IPS DF 6.9 (cell line): Measurements from ENCODE around the gene UBC.
A peak's percentile ranks its signal among the peaks of the same experiment; 100 is the strongest.
"Not testable (repeated sequence)": the region's sequence is repeated elsewhere in the genome, so short reads cannot be mapped to it uniquely, and the experiment has no call there.

Experiments used
- DNase-seq: peaks from one replicate; pipeline ENCODE4 v3.0.0-alpha.2; 2013; ENCODE audit warnings: low read depth, low spot score
- H3K27ac ChIP-seq: one replicate; pipeline ENCODE4 v1.5.1; 2013; ENCODE audit warnings: low read length, control low read depth
- H3K27me3 ChIP-seq: 2 replicates; pipeline ENCODE4 v1.6.1; 2013; ENCODE audit warnings: mild to moderate bottlenecking, low read length; ENCODE audit not compliant: control insufficient read depth, insufficient read depth
- H3K36me3 ChIP-seq: 2 replicates; pipeline ENCODE4 v1.6.1; 2013; ENCODE audit warnings: low read length; ENCODE audit not compliant: control insufficient read depth, insufficient read depth
- H3K4me1 ChIP-seq: 2 replicates; pipeline ENCODE4 v1.6.1; 2013; ENCODE audit warnings: low read length; ENCODE audit not compliant: control insufficient read depth, insufficient read depth
- H3K4me3 ChIP-seq: 2 replicates; pipeline ENCODE4 v1.5.1; 2013; ENCODE audit warnings: mild to moderate bottlenecking, low read length
- H3K9me3 ChIP-seq: 2 replicates; pipeline ENCODE4 v1.6.1; 2013; ENCODE audit warnings: low read length, inconsistent platforms; ENCODE audit not compliant: control insufficient read depth, insufficient read depth
- WGBS: extraction: QIAGEN DNeasy Blood & Tissue Kit; methylation state at CpG from one replicate; pipeline ENCODE4 v1.1.7; 2013; ENCODE audit warnings: mixed read lengths, missing lambda C conversion rate; ENCODE audit not compliant: insufficient read length, insufficient coverage; 5-methylcytosine and 5-hydroxymethylcytosine counted together

Gene UBC

DNA sequence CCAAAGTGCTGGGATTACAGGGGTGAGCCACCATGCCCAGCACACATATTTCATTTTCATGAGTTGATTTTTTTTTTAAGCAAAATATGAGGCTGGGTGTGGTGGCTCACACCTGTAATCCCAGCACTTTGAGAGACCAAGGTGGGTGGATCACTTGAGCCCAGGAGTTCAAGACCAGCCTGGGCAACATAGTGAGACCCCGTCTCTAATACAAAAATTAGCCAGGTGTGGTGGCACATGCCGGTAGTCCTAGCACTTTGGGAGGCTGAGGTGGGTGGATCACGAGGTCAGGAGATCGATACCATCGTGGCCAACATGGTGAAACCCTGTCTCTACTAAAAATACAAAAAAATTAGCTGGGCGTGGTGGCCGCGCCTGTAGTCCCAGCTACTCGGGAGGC, 17.1 kb upstream of the UBC start:
- H3K4me1 ChIP-seq, H3K27me3 ChIP-seq, H3K9me3 ChIP-seq, H3K36me3 ChIP-seq, H3K4me3 ChIP-seq, H3K27ac ChIP-seq, DNase-seq: not testable (repeated sequence)
- no CpG with 5 or more reads among the region's 9 CpGs for WGBS

DNA sequence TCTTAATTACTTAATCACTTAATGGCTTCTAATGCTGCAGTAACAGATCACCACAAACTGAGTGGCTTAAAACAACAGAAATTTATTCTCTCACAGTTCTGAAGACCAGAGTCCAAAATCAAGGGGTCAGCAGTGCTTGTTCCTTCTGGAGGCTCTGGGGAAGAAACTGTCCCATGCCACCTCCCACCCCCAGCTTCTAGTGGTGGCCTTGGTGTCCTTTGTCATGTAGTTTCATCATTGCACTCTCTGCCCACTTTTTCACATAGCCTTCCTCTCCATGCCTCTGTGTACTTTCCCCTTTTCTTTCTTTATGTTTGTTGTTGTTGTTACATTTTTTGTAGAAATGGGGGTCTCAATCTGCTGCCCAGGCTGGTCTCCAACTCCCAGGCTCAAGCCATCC, 16.1 kb upstream of the UBC start:
- Histone ChIP-seq H3K36me3 (no peaks in the 10 kb centered on the region), H3K4me3 (no peak overlapping the region), H3K4me1 (peaks cover 3% of the 10 kb centered on the region; the same call in 1 of the 2 replicates), H3K9me3 (no peaks in the 10 kb centered on the region), H3K27ac (no peak overlapping the region), H3K27me3 (no peaks in the 10 kb centered on the region)
- DNase-seq: no peak

DNA sequence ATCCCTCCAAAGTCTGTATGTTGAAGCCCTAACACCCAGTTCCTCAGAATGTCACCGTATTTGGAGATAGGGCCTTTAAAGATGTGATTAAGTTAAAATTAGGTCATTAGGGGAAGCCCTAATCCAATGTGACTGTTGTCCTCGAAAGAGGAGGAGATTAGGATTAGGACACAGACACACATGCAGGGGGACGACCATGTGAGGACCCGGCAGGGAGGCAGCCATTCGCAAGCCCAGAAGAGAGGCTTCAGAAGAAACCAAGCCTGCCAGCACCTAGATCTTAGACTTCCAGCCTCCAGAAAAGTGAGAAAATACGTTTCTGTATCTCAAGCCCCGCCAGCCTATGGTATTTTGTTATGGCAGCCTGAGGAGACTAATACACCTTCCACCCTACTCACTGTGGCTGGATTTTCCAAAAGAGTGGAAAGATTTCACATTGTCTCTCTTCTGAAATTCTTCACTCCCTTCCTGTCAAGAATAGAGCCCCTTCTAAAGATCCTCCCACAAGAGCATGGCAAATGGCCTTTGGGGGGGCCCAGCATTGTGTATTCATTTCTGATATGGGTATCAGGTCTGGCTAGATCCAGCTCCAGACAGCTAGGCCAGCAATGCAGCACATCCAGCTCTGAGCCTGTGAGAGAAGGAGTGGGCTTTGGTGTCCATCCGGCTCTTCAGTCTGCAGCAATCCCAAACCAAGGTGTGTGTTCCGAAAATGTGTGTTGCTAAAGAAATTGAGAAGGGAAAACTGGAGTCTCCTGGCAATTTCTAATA, 15.4 kb upstream of the UBC start:
- Histone ChIP-seq H3K36me3 (no peaks in the 10 kb centered on the region), H3K4me1 (peaks cover 3% of the 10 kb centered on the region; the same call in 1 of the 2 replicates), H3K27me3 (no peaks in the 10 kb centered on the region), H3K9me3 (no peaks in the 10 kb centered on the region), H3K27ac (no peak overlapping the region), H3K4me3 (no peak overlapping the region)
- no peak for DNase-seq
- no CpG with 5 or more reads among the region's 9 CpGs for WGBS

DNA sequence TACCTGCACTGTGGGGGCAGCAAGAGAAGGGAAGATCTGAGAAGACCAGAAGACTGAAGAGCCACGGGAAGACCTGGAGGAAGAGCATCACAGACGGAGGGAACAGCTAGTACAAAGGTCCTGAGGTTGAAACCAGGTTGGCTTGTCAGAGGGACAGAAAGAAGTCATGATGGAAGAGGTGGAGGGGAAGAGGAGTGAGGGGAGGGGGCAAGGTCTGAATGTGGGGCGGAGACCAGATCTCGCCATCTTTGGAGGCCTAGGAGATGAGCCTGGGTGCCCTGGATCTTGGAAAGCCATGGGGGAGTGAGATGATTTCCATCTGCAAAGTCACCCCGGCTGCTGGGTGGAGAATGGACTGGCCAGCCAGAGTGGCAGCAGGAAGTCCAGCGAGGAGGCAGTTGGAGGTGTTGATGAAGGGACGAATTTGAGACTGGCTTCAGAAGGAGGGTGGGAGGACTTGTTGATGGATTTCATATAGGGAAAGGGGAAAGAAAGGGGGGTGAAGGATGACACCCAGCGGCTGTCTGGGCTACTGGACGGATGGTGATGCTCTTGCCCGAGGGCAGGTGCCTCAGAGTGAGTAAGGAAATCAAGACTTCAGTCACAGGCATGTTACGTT, 14.6 kb upstream of the UBC start:
- no peak overlapping the region for H3K4me3 ChIP-seq
- WGBS: no CpG with 5 or more reads among the region's 11 CpGs
- no peaks in the 10 kb centered on the region for H3K9me3 ChIP-seq
- no peaks in the 10 kb centered on the region for H3K27me3 ChIP-seq
- no peak overlapping the region for H3K27ac ChIP-seq
- no peak for DNase-seq
- no peaks in the 10 kb centered on the region for H3K36me3 ChIP-seq
- H3K4me1 ChIP-seq: peaks cover 3% of the 10 kb centered on the region; the same call in 1 of the 2 replicates

DNA sequence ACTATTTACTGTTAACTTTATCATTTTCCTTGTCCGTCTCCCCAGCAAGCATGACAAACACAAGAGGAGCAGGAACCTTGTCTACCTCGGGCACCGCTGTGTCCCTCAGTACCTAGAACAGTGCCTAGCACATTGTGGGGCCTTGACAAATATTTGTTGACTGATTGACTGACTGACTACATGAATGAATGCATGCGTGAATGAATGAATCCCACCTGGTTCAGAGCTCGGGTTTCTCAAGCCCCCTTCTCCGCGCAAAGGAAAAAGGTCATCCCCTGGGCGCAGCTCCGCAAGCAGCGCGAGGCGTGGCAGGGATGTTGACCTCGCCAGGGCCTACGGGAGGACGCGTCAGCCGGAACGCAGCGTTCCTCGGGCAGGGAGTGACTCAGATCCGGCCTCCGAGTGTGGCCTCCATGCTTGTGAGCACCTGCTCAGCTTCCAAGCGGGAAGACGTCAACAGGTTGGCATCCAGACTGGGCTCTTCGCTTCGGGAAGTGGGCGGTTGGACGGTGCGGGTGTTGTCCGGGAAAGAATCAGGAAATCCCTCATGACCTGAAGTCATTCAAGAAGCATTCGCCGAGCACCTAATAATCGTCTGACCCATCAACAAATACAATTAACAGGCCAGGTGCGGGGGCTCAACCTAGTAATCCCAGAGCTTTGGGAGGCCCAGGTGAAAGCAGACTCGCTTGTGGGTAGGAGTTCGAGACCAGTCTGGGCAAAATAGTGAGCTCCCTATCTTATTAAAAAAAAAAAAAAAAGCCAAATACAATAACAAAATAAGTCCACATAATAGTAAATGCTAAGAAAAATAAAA, 13.9 kb upstream of the UBC start:
- Histone ChIP-seq H3K4me3 (no peak overlapping the region; the same call in 1 of the 2 replicates), H3K36me3 (no peaks in the 10 kb centered on the region), H3K9me3 (no peaks in the 10 kb centered on the region), H3K4me1 (peaks cover 4% of the 10 kb centered on the region; the same call in 1 of the 2 replicates), H3K27me3 (no peaks in the 10 kb centered on the region), H3K27ac (no peak overlapping the region)
- WGBS: no CpG with 5 or more reads among the region's 36 CpGs
- DNase-seq: no peak

DNA sequence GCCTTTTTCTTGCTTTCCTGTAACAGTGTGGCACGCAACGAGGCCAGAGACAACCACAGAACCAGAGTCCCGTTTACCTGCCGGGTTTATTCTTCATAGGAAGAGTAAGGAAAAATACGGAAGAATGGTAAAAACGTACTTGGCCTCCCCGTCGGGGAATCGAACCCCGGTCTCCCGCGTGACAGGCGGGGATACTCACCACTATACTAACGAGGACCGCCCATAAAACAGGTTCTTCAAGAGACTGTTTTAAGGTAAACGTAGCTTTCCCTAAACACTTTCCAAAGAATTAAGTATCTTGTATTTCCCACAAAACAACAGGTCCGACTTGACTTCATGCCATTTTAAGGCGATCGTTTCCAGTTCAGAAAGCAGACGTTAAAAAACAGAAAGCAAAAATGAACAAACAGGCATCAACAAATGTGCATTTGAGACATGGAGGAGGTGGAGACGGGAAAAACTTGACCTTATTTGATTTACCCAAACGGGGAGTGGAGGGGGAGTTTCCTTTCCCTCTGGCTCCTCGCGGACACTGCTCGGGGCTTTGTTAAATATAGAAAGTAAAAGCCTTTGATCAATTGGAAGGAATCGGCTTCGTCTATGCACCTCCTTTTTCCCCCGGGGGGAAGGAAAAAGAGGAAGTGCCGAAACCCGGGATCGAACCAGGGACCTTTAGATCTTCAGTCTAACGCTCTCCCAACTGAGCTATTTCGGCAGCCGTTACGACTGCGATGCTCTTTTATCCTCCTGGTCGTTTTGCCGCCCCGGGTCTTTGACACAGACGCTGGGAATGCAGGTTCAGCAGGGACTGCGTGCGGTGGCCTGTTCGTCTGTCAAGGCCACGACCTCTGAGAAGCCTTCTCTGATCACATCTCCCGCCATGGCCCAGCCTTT, 13.0 kb upstream of the UBC start:
- peak overlapping the region; percentile 96; the same call in 1 of the 2 replicates for H3K4me3 ChIP-seq
- DNase-seq: peak; percentile 68
- no peak overlapping the region for H3K27ac ChIP-seq
- peaks cover 4% of the 10 kb centered on the region; the same call in 1 of the 2 replicates for H3K4me1 ChIP-seq
- H3K27me3 ChIP-seq: no peaks in the 10 kb centered on the region
- no CpG with 5 or more reads among the region's 45 CpGs for WGBS
- no peaks in the 10 kb centered on the region for H3K36me3 ChIP-seq
- H3K9me3 ChIP-seq: no peaks in the 10 kb centered on the region

DNA sequence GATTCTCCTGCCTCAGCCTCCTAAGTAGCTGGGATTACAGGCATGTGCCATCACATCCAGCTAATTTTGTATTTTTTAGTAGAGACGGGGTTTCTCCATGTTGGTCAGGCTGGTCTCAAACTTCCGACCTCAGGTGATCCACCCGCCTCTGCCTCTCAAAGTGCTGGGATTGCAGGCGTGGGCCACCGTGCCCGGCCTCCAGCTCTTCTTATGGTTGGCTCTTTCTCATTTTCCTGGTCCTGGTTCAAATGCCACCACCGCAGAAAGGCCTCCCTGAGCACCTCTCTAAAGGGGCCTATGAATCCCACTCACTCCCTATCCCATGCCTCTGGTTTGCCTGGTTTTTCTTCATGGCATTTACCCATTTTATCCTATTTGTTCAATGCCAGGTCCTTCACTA, 11.3 kb upstream of the UBC start:
- DNase-seq, H3K9me3 ChIP-seq, H3K27ac ChIP-seq, H3K4me1 ChIP-seq, H3K4me3 ChIP-seq, H3K36me3 ChIP-seq, H3K27me3 ChIP-seq: not testable (repeated sequence)
- WGBS: no CpG with 5 or more reads among the region's 7 CpGs

DNA sequence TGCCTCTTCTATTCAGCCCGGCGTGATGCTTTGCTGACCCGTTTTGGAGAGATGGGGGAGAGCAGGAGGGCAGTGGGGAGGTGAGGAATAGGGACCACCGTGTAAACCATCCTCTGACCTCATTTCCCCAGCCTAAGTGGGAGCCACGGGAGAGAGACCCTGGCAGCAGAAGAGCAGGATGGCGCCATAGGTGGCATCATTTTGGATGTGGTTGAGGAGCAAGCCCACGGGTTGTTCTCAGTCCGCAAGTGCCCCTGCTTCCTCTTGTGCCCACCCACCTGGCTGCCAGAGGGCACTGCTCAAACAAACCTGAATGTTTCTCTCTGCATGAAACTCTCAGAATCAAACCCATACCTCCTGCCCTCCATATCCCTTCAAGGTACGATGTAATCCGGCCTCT, 10.7 kb upstream of the UBC start:
- H3K27ac ChIP-seq: no peak overlapping the region
- H3K27me3 ChIP-seq: no peaks in the 10 kb centered on the region
- no peak overlapping the region for H3K4me3 ChIP-seq
- no peaks in the 10 kb centered on the region for H3K9me3 ChIP-seq
- WGBS: no CpG with 5 or more reads among the region's 10 CpGs
- peaks cover 4% of the 10 kb centered on the region for H3K4me1 ChIP-seq
- no peaks in the 10 kb centered on the region for H3K36me3 ChIP-seq
- no peak for DNase-seq

DNA sequence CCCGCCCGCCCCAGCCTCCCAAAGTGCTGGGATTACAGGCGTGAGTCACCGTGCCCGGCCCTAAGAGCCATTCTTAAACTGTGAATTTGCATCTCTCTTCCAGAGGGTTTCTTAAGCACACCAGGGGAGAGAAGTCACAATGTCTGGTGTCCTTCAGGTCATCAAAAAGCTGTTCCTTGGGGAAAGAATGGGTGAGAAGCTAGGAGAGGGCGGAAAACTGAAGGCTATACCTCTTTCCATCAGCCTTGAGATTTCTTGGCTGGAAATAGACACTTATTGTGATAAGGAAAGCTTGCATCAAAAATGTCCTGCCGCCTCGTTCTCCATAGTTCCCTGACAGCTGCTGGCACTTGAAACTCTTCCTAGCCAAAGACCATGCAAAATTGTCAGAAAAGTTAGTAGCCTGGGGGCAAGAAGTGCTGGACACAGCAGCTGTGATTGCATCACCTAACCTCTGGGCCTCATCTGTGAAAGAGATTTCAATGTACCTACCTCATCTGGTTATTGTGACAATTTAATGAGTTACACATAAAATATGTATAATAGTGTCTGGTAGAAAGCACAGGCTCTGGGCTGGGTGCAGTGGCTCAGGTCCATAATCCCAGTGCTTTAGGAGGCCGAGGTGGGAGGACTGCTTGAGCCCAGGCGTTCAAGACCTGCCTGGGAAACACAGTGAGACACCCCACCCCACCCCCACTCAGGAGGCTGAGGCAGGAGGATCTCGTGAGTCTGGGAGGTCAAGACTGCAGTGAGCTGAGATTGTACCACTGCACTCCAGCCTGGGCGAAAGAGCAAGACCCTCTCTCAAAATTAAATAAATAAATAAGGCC, 9.7 kb upstream of the UBC start:
- Histone ChIP-seq H3K27ac (no peak overlapping the region), H3K36me3 (no peaks in the 10 kb centered on the region), H3K4me1 (peaks cover 4% of the 10 kb centered on the region), H3K9me3 (no peaks in the 10 kb centered on the region), H3K4me3 (no peak overlapping the region), H3K27me3 (no peaks in the 10 kb centered on the region)
- no CpG with 5 or more reads among the region's 12 CpGs for WGBS
- no peak for DNase-seq
